HepG2 (cell line): ENCODE results near the gene HDAC4.

Source experiments
- ARNT ChIP-seq: fragments of 450-650 bp; IDR thresholded peaks from 2 replicates; pipeline ENCODE4 v1.6.1; 2017
- NCOA1 ChIP-seq: sonication (generic); formaldehyde crosslinking; IDR thresholded peaks from 2 replicates; pipeline ENCODE4 v1.9.0; 2021; ENCODE audit warnings: missing genetic modification reagents
- ZC3H4 ChIP-seq: sonication (generic); formaldehyde crosslinking; IDR thresholded peaks from 2 replicates; pipeline ENCODE4 v1.4.0; 2020; ENCODE audit warnings: missing genetic modification reagents, borderline replicate concordance

DNA sequence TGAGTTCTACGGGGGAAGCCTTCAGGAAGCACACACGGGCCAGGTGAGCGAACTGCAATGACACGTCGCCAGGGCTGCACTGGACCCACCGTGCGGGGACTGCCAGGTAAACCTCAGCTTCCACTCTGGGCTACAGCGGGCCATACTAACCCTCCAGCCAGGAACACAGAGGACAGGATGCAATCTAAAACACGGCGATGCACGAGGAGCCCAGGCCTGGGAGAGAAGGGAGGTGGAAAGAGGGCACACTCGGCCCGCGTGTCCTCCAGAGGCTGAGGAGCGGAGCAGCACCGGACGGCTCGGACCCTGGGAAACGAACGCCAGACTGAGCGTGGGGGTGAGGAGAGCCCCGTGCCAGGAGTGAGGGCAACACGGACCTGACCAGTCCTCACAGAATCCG lies 69.3 kb downstream of the HDAC4 start:
- TF ChIP-seq ARNT (no peak), NCOA1 (CRISPR knock-in tag) (no peak), ZC3H4 (CRISPR knock-in tag) (no peak)
